HEK293T (cell line): ENCODE data around the gene CHSY3.

Experiments used
- CTBP1 ChIP-seq: fragments of 450-650 bp; IDR thresholded peaks from 2 replicates; pipeline ENCODE4 v1.6.1; 2016; ENCODE audit warnings: borderline replicate concordance
- ELF4 ChIP-seq: fragments of 450-650 bp; IDR thresholded peaks from 2 replicates; pipeline ENCODE4 v1.6.1; 2017; ENCODE audit warnings: antibody characterized with exemption
- FOXA1 ChIP-seq: fragments of 450-650 bp; IDR thresholded peaks from 2 replicates; pipeline ENCODE4 v1.6.1; 2016; ENCODE audit warnings: mild to moderate bottlenecking
- FOXM1 ChIP-seq: fragments of 450-650 bp; IDR thresholded peaks from 2 replicates; pipeline ENCODE4 v1.6.1; 2017; ENCODE audit warnings: mild to moderate bottlenecking, borderline replicate concordance
- HDGF ChIP-seq: fragments of 450-650 bp; IDR thresholded peaks from 2 replicates; pipeline ENCODE4 v1.6.1; 2017; ENCODE audit warnings: antibody characterized with exemption, borderline replicate concordance
- L3MBTL2 ChIP-seq: fragments of 450-650 bp; conservative IDR thresholded peaks from 2 replicates; pipeline ENCODE4 v1.6.1; 2016; ENCODE audit warnings: mild to moderate bottlenecking
- LEF1 ChIP-seq: fragments of 450-650 bp; IDR thresholded peaks from 2 replicates; pipeline ENCODE4 v1.6.1; 2017; ENCODE audit warnings: mild to moderate bottlenecking, borderline replicate concordance
- NFRKB ChIP-seq: fragments of 450-650 bp; IDR thresholded peaks from 2 replicates; pipeline ENCODE4 v1.6.1; 2016; ENCODE audit warnings: mild to moderate bottlenecking, moderate library complexity
- SP1 ChIP-seq: fragments of 450-650 bp; IDR thresholded peaks from 2 replicates; pipeline ENCODE4 v1.6.1; 2017
- SUZ12 ChIP-seq: fragments of 450-650 bp; IDR thresholded peaks from 2 replicates; pipeline ENCODE4 v1.6.1; 2016; ENCODE audit warnings: mild to moderate bottlenecking
- TARDBP ChIP-seq: fragments of 450-650 bp; IDR thresholded peaks from 2 replicates; pipeline ENCODE4 v1.6.1; 2016
- ZNF384 ChIP-seq: fragments of 450-650 bp; IDR thresholded peaks from 2 replicates; pipeline ENCODE4 v1.6.1; 2016

- TF ChIP-seq ZNF384, result no peak
- no peak for TF ChIP-seq LEF1
- no peak for TF ChIP-seq HDGF
- no peak for TF ChIP-seq L3MBTL2
- no peak for TF ChIP-seq ELF4
- no peak for TF ChIP-seq SP1
- no peak for TF ChIP-seq CTBP1
- TF ChIP-seq NFRKB, result no peak
- no peak for TF ChIP-seq SUZ12
- no peak for TF ChIP-seq TARDBP
- TF ChIP-seq FOXM1, result no peak
- TF ChIP-seq FOXA1, result no peak
Measured at GRCh38 chr5:130023604-130024003, 119.3 kb downstream of the CHSY3 start.
